HG02852 (cell line): ENCODE data around the gene CLDN6.
"Not testable (repeated sequence)": the region's sequence is repeated elsewhere in the genome, so short reads cannot be mapped to it uniquely, and the experiment has no call there.

ENCODE experiments used
- ATAC-seq: cut with Tn5 transposase; IDR thresholded peaks from one replicate; pipeline ENCODE4 v1.9.1; 2021; ENCODE audit warnings: mild to moderate bottlenecking, moderate library complexity; ENCODE audit not compliant: unreplicated experiment

Gene CLDN6

GRCh38 chr16:3052571-3053329, 34.8 kb upstream of the CLDN6 start:
- ATAC-seq, result not testable (repeated sequence)

DNA sequence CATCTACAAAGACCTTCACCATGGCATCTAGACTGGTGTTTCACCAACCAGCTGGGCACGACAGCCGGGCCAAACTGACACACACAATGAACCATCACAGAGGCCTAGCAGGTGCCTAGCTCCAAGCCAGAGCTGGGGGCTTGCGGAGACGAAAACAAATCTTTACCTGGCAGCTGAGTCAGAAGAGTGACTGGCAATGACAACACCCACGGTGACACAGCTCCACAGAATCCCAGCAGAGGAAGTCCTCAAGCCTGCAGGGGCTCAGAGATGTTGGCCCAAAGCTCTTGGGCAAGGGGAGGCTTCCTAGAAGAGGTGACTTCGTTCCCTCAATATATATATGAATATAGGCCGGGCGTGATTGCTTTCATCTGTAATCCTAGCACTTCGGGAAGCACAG, 33.5 kb upstream of the CLDN6 start:
- no peak for ATAC-seq

DNA sequence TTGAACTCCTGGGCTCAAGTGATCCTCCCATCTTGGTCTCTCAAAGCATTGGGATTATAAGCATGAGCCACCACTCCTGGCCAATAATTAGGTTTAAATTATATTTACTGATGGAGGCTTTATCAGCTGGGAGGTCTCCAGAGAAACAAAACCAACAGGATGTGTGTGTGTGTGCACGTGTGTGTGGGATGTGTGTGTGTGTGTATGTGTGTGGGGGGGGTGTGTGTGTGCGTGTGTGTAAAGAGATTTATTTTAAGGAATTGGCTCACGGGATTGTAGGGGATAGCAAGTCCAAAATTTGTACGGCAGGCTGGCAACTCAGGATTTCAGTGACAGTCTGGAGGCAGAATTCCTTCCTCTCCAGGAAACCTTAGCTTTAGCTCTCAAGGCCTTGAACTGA, 33.0 kb upstream of the CLDN6 start:
- no peak for ATAC-seq

GRCh38 chr16:3050487-3050886, 32.5 kb upstream of the CLDN6 start:
- no peak for ATAC-seq

DNA sequence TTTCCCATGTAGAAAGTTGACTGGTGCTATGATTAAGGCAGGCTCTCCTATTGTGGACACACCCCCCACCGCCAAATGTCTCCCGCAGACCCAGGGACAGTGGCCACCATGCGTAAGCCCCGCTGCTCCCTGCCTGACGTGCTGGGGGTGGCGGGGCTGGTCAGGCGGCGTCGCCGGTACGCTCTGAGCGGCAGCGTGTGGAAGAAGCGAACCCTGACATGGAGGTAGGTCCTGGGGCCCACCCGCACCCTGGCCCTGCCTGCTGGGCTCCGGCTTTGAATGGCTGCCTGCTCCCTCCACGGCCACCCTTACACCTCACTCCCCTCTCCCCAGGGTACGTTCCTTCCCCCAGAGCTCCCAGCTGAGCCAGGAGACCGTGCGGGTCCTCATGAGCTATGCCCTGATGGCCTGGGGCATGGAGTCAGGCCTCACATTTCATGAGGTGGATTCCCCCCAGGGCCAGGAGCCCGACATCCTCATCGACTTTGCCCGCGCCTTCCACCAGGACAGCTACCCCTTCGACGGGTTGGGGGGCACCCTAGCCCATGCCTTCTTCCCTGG, 32.0 kb upstream of the CLDN6 start:
- no peak for ATAC-seq

GRCh38 chr16:3047387-3047720, 29.4 kb upstream of the CLDN6 start:
- no peak for ATAC-seq

DNA sequence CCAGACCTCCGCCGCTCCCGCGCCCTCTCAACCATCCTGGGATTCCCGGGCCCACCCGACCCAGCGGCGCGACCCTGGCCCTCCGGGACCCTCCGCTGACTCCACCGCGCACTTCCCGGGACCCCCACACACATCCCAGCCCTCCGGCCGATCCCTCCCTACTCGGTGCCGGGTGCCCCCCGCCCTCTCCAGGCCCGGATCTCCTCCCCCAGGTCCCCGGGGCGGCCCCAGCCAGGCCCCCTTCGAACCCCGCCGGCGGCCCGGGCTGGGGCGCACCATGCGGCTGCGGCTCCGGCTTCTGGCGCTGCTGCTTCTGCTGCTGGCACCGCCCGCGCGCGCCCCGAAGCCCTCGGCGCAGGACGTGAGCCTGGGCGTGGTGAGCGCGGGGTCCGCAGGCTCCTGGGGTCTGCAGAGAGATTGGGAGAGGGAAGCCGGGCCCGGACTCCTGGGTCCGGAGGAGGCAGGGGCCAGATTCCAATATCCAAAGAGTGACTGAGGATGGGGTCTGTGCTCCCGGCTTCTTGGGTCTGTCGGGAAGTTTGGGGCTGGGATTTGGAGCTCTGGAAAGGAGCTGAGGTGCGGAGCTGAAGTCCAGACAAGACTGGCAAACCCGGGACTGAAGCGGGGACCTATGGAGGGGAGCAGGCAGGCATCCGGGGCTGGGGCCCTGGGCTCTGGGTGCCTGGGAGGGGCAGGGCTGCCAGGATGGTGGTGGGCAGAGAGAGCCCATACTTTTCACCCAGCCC, 28.8 kb upstream of the CLDN6 start:
- no peak for ATAC-seq

DNA sequence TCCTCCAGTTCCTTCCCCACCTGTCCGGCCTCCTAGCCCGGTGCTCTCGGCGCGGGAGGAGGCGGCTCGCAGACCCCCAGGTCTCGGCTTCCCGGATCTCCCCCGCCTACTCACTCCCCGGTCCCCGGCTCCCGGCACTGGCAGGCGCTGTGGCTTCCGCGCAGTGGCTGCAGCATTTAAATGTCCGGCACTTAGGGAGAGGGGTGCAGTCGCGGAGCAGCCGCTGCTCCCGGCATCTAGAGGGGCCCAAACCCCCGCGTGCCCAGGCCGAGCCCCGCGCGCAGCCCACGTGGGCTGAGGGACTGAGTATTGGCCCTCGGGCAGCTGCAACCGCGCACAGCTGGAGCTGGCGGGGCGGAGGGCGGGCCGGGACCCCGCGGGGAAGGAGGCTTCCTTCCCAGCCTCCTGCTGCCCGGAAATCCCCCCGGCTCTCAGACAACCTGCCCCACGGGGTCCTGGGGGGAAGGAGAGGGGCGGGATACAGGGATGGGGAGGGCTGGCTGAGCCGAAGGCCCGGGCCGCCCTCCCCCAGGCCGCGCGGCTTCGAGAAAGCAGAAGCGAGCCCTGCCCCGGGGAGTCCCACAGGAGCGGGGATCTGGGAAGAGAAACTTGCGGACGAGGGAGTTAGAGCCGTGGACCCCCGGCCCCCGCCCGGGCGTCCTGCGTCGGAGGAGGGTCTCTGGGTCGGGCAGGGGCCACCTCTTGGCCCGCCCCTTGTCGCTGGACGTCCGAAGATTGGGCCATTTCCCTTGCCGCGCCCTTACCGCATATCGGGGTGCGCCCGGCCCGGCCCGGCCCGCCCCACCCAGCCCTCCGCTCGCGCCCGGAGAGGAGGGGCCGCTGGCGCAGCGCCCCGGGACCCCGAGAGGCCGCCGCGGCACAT, 28.0 kb upstream of the CLDN6 start, which contains the start of gene MMP25:
Gene MMP25 (plus strand): TSS at position 804 of the 883 bp plus-strand sequence. CDS start 357 bp downstream, outside the sequence.
- no peak for ATAC-seq

DNA sequence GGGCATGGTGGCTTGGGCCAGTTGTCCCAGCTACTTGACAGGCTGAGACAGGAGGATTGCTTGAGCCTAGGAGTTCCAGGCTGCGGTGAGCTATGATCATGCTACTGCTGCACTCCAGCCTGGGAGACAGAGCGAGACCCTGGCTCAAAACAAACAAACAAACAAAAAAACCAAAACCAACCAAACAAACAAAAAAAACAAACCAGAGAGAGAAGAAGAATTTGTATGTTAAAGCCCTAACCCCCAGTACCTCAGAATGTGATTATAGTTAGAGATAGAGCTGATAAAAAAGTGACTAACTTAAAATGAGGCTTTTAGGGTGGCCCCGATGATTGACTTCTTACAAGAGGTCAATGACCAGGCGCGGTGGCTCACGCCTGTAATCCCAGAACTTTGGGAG, 26.7 kb upstream of the CLDN6 start:
- no peak for ATAC-seq

GRCh38 chr16:3042376-3042775, 24.4 kb upstream of the CLDN6 start:
- no peak for ATAC-seq

DNA sequence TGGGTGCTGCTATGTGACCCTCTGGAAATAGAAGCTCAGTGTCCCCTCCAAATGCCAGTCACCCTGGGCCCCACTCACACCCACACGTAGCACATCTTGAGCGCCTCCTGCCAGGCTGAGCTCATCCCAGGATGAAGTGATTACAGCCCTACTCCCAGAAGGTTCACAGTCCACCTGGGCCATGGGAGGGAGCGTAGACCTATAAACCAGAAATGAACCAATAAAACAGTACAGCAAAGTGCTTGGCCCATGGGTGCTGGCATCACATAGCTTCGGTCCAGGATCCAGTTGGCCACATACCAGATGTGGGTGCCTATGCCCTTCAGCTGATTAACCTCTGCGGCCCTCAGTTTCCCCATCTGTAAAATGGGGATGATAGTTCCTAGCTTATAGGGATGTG, 20.9 kb upstream of the CLDN6 start:
- no peak for ATAC-seq

DNA sequence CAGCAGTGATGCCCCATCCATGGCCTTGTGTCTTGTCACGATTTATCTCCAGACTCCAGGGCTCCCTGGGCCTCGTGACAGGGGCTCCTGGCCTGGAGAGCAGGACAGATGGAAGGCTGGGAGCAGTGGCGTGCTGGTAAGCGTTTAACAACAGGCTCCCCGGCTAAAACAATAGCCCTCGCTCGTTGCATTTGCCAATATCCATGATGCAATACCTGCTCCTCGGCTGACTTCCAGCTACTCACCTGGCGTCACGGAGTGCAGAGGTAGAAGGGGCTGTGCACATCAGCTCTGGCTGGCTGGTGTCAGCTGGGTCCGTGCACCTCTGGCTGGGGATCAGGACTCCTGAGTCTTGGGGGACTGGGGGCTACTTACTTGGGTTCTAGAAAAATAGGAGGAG, 20.3 kb upstream of the CLDN6 start:
- ATAC-seq, result no peak

DNA sequence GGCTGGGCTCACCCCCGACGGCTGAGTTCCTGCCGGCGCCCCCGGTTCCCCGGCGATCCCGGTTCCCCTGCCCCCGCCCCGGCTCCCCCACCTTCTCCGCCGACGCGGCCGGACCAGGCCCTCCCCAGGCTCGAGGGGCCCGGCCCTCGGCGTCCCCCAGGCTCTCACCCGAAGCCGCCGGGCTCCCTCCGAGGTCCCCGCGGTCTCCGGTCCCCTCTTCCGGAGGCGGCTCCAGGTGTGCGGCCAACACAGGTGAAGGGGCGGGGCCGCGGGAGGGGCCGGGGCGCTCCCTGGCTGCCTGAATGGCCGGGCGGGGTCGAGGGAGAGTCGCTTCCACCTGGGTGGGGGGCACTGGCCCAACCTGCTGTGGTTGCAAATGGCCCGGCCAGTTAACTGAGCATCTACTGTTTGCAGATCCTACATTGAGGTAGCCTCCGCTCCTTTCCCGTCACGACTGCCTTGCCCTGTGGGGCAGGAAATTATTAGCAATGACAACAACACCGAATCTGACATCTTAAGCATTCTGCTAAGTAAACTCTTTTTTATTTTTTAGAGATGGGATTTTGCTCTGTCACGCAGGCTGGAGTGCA, 18.8 kb upstream of the CLDN6 start, which contains the start of gene BICDL2:
Gene BICDL2 (minus strand): TSS at position 219 of the 590 bp plus-strand sequence. CDS start 1,448 bp downstream, outside the sequence.
- no peak for ATAC-seq

GRCh38 chr16:3035972-3036725, 18.2 kb upstream of the CLDN6 start:
- ATAC-seq, result no peak

GRCh38 chr16:3035289-3035971, 17.4 kb upstream of the CLDN6 start:
- ATAC-seq, result no peak

DNA sequence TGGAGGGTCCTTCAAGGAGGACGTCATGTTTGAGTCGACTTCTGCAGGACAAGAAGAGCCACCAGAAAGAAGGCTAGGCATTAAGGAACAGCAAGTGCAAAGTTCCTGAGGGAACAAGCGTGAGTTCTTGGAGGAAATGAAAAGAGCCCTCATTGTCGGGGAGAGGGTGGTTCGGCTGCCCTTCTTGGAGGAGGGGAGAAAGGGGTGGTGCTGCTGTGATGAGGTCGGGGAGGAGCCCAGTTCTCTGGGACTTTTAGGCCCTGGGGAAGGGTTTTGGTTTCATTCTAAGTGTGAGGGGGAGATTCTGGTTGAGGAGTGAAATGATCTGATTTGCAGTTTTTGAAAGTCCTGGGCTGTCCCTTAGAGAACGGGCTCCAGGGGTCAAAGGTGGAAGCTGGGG, 14.6 kb upstream of the CLDN6 start:
- ATAC-seq, result no peak

- no peak for ATAC-seq
These were observed 12.5 kb upstream of the CLDN6 start for GRCh38 chr16:3030222-3031212.
